OCI-LY3 (cell line): Measurements from ENCODE around the gene IGSF22.

Experiments
- H2AFZ ChIP-seq: fragments of 200-600, 300-600 bp; shearing (Covaris generic); 2 replicates; pipeline ENCODE4 v1.6.0; 2014; ENCODE audit warnings: antibody characterized with exemption, low read depth, low read length
- H3K27ac ChIP-seq: fragments of 200-600, 300-600 bp; sonication (generic); 2 replicates; pipeline ENCODE4 v1.5.1; 2014; ENCODE audit warnings: mild to moderate bottlenecking, low read length, moderate library complexity, mixed read lengths
- H3K27me3 ChIP-seq: fragments of 200-600, 300-600 bp; sonication (generic); 2 replicates; pipeline ENCODE4 v1.6.1; 2014; ENCODE audit warnings: low read depth, low read length, mixed read lengths
- H3K36me3 ChIP-seq: fragments of 200-600, 300-600 bp; sonication (generic); replicated peaks from 2 replicates; pipeline ENCODE3; 2014; ENCODE audit warnings: low read depth, low read length, mixed read lengths
- H3K4me1 ChIP-seq: fragments of 300-600, 200-600 bp; sonication (generic); 2 replicates; pipeline ENCODE4 v1.6.1; 2014; ENCODE audit warnings: low read length, mixed read lengths
- H3K4me2 ChIP-seq: fragments of 200-600, 300-600 bp; sonication (generic); 2 replicates; pipeline ENCODE4 v1.6.1; 2014; ENCODE audit warnings: low read length, mixed read lengths
- H3K4me3 ChIP-seq: fragments of 300-600, 200-600 bp; sonication (generic); 2 replicates; pipeline ENCODE4 v1.5.1; 2014; ENCODE audit warnings: antibody characterized with exemption, mild to moderate bottlenecking, low read length, moderate library complexity
- H3K79me2 ChIP-seq: fragments of 300-600, 200-600 bp; shearing (Covaris generic); 2 replicates; pipeline ENCODE4 v1.6.1; 2014; ENCODE audit warnings: mild to moderate bottlenecking, low read length, mixed read lengths
- H3K9ac ChIP-seq: fragments of 300-600, 200-600 bp; shearing (Covaris generic); 2 replicates; pipeline ENCODE4 v1.6.0; 2014; ENCODE audit warnings: mild to moderate bottlenecking, low read length, moderate library complexity
- H3K9me3 ChIP-seq: fragments of 200-600, 300-600 bp; shearing (Covaris generic); 2 replicates; pipeline ENCODE4 v1.6.1; 2014; ENCODE audit warnings: low read length, mixed read lengths; ENCODE audit not compliant: insufficient read depth
- H4K20me1 ChIP-seq: fragments of 200-600, 300-600 bp; sonication (generic); 2 replicates; pipeline ENCODE4 v1.6.1; 2016; ENCODE audit warnings: low read length, mixed read lengths; ENCODE audit not compliant: insufficient read depth
- CTCF ChIP-seq: fragments of 200-600, 300-600 bp; sonication (generic); IDR thresholded peaks from 2 replicates; pipeline ENCODE4 v1.5.1; 2014; ENCODE audit warnings: antibody characterized with exemption, low read length, low read depth
- EZH2phosphoT487 ChIP-seq: fragments of 200-600 bp; shearing (Covaris generic); IDR thresholded peaks from 2 replicates; pipeline ENCODE4 v1.6.1; 2018; ENCODE audit warnings: antibody characterized with exemption, mixed run types, low read depth

Gene IGSF22

GRCh38 chr11:18752502-18752901 lies 26.5 kb upstream of the IGSF22 start:
- Histone ChIP-seq H3K4me2 (no peak overlapping the region), H3K36me3 (no peaks in the 10 kb centered on the region), H3K79me2 (no peaks in the 10 kb centered on the region), H2AFZ (no peak overlapping the region), H3K27ac (no peak overlapping the region), H3K9ac (no peak overlapping the region), H3K27me3 (peaks cover 39% of the 10 kb centered on the region), H3K9me3 (no peaks in the 10 kb centered on the region), H3K4me1 (no peaks in the 10 kb centered on the region), H4K20me1 (no peaks in the 10 kb centered on the region), H3K4me3 (no peak overlapping the region)
- TF ChIP-seq EZH2phosphoT487 (no peak), CTCF (no peak)

DNA sequence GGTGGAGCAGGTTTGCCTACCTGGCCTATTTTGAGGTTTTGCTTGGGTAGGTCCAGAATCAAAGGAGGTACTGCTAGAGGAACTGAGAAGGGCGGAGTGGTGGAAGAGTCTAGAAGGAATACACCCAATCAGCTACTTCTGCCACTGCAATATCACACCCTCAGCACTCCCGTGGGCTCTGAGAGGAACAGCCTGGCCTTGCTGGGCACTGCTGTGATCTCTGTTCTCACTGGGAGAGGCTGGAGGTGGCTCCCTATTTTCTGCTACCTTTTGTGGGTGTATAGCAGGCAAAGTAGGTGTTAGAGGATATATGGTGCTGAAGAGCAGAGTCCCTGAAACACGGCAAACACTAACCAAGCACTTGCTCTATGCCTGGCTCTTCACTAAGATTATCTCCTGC lies 25.0 kb upstream of the IGSF22 start:
- H3K27me3 ChIP-seq = peaks cover 36% of the 10 kb centered on the region
- H3K36me3 ChIP-seq = no peaks in the 10 kb centered on the region
- no peaks in the 10 kb centered on the region for H4K20me1 ChIP-seq
- TF ChIP-seq EZH2phosphoT487 (no peak), CTCF (no peak)
- H2AFZ ChIP-seq = no peak overlapping the region
- no peaks in the 10 kb centered on the region for H3K4me1 ChIP-seq
- no peak overlapping the region for H3K4me3 ChIP-seq
- H3K79me2 ChIP-seq = no peaks in the 10 kb centered on the region
- H3K4me2 ChIP-seq = no peak overlapping the region
- H3K27ac ChIP-seq = no peak overlapping the region
- no peak overlapping the region for H3K9ac ChIP-seq
- no peaks in the 10 kb centered on the region for H3K9me3 ChIP-seq

DNA sequence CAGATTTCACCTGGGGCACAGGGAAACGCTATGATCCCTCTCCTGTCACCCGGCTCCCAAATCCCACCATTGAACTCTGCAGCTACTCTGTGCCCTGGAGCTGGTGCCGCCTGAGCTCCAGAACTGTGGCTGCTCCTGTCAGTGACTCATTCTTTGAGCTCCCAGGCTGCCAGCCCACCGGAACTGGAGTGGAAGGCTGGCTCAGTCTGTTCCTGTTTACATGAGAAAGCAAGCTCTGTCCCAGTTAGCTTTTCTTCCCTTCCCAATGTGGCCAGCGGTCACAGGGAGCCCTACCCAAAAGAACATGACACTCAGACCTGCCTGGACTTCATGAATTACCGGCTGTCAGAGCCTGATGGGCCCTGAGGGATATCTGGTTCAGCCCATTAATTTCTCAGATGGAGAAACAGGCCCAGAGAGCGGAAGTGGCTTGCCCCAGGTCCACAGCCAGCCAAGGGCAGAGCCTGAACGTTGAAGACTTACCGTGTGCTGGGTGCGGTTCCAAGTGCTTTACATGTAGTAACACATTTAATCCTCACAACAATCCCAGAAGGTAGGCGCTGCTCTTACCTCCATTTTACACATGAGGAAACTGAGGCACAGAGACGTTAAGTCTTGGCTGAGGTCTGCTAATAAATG lies 23.8 kb upstream of the IGSF22 start:
- no peaks in the 10 kb centered on the region for H3K36me3 ChIP-seq
- no peak overlapping the region for H3K4me2 ChIP-seq
- no peak overlapping the region for H2AFZ ChIP-seq
- no peaks in the 10 kb centered on the region for H3K4me1 ChIP-seq
- H3K9ac ChIP-seq = no peak overlapping the region
- H3K4me3 ChIP-seq = no peak overlapping the region
- H3K27ac ChIP-seq = no peak overlapping the region
- no peaks in the 10 kb centered on the region for H3K9me3 ChIP-seq
- no peaks in the 10 kb centered on the region for H4K20me1 ChIP-seq
- peaks cover 36% of the 10 kb centered on the region for H3K27me3 ChIP-seq
- no peak for TF ChIP-seq CTCF
- no peak for TF ChIP-seq EZH2phosphoT487
- no peaks in the 10 kb centered on the region for H3K79me2 ChIP-seq

DNA sequence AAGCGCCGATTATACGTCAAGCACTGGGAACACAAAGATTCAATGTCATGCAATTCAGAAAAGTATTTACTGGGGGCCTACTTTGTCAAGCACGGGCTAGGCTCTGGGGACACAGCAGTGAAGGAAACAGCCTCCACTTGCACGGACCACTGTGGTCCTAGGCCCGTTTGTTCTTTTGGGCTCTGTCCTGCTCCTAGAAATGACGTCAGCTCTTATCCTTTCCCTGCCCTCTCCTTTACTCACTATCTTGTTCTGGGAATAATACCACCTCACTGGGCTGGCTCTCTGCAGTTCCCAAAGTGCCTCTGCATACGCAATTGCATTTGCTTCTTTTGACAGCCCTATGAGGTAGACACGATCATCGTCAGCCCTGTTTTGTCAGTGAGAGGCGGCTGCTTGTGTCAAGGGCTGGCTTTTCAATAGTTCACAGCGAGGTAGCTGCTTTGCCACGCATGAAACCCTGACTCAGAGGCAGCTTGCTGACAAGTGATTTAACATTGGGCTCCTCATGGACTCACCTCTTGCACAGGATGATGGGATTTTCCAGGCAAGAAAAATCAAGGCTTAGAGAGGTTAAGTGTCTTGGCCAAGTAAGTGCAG lies 22.9 kb upstream of the IGSF22 start:
- TF ChIP-seq CTCF = no peak
- no peaks in the 10 kb centered on the region for H4K20me1 ChIP-seq
- no peak overlapping the region for H3K27ac ChIP-seq
- no peaks in the 10 kb centered on the region for H3K9me3 ChIP-seq
- no peak overlapping the region for H3K4me3 ChIP-seq
- H3K9ac ChIP-seq = no peak overlapping the region
- H3K4me1 ChIP-seq = no peaks in the 10 kb centered on the region
- no peaks in the 10 kb centered on the region for H3K36me3 ChIP-seq
- no peak overlapping the region for H2AFZ ChIP-seq
- no peaks in the 10 kb centered on the region for H3K79me2 ChIP-seq
- H3K27me3 ChIP-seq = peaks cover 36% of the 10 kb centered on the region
- H3K4me2 ChIP-seq = no peak overlapping the region
